Testis (tissue), 2 donors: ENCODE data around the gene PEAK3.

ENCODE experiments used
- POLR2A ChIP-seq: fragments of 450-650 bp; IDR thresholded peaks from one replicate; pipeline ENCODE4 v1.6.1; 2017; ENCODE audit warnings: antibody characterized with exemption, mild to moderate bottlenecking, moderate library complexity
- TF ChIP-seq, protein P1 (sequence below), 3 experiments: fragments of 450-650 bp in 2 of 3; fragments of 200-600 bp in 1 of 3; sonication (generic) in 1 of 3; IDR thresholded peaks; one replicate each; pipeline ENCODE4 v1.5.1; 2016 to 2019; ENCODE audit warnings: antibody characterized with exemption in 3 of 3, mild to moderate bottlenecking in 2 of 3, moderate library complexity in 1 of 3

DNA sequence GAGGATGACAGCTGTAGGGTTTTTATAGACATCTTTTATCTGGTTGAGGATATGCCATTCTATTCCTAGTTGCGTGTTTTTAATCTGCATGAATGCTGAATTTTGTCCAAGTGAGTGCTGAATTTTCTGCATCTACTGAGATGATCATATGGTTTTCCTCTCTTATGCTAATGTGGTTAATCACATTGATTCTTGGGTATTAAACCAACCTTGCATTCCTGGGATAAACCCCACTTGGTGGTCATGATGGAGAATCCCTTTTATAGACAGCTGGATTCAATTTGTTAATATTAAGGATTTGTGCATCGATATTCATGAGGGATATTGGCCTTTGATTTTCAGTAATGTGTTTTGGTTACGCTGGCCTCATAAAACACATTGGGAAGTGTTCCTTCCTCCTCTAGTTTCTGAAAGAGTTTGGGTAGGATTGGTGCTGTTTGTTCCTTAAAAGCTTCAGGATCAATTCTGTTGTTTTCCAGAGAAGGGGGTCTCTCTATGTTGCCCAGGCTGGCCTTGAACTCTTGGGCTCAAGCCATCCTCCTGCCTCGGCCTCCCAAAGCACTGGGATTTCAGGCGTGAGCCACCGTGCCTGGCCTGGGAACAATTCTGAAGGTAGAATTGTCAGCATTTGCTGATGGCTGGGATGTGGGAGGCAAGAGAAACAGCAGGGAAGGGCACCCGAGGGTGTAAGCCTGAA, 33.3 kb upstream of the PEAK3 start:
- TF ChIP-seq, protein P1, sequence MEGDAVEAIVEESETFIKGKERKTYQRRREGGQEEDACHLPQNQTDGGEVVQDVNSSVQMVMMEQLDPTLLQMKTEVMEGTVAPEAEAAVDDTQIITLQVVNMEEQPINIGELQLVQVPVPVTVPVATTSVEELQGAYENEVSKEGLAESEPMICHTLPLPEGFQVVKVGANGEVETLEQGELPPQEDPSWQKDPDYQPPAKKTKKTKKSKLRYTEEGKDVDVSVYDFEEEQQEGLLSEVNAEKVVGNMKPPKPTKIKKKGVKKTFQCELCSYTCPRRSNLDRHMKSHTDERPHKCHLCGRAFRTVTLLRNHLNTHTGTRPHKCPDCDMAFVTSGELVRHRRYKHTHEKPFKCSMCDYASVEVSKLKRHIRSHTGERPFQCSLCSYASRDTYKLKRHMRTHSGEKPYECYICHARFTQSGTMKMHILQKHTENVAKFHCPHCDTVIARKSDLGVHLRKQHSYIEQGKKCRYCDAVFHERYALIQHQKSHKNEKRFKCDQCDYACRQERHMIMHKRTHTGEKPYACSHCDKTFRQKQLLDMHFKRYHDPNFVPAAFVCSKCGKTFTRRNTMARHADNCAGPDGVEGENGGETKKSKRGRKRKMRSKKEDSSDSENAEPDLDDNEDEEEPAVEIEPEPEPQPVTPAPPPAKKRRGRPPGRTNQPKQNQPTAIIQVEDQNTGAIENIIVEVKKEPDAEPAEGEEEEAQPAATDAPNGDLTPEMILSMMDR (IDR thresholded peaks at IDR 0.05), result no peak
- no peak for TF ChIP-seq POLR2A
